ENCODE measurements around the gene SMIM44.

The SMIM44 gene

DNA sequence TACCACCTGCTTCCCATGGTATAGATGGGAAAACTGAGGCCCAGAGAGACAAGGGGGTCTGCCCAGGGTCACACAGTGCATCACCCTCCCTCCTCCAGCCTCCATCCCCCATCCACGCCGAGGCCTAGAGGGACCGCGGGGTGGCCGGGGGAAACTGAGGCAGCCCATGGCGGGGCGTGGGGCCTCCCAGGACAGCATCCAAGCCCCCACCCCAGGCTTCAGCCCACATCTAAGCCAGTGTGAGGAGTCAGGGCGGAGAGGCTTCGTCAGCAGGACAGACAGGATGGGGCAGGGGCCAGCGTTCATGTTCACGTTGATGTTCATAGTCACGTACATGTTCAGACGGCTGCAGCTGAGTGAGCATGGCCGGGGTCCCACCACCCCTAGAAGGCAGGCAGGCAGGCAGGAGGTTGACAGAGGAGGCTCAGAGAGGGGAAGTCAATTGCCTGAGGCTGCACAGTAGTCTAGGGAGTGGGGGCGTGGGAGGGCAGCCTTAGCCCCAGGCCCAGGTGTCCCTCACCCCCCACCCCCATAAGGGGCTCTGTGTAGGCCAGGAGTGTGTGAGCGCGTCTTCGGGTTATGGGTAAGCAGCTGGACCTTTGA is 26.2 kb downstream of the SMIM44 start:
- peaks cover 20% of the 10 kb centered on the region for H4K20me1 ChIP-seq (ENCODE audit: insufficient read depth, low read length)
- no peak overlapping the region for H3K27ac ChIP-seq (ENCODE audit: low read length)
- no peaks in the 10 kb centered on the region for H3K9me3 ChIP-seq (ENCODE audit: insufficient read depth, low read length)
- H3K36me3 ChIP-seq (replicated peaks; ENCODE audit: low read depth, low read length), result peaks cover 40% of the 10 kb centered on the region
- no peak overlapping the region for H3K4me3 ChIP-seq (ENCODE audit: low read length)
- H2AFZ ChIP-seq (ENCODE audit: low read depth, low read length), result no peak overlapping the region
- H3K9ac ChIP-seq (ENCODE audit: low read length), result no peak overlapping the region
- H3K79me2 ChIP-seq (ENCODE audit: low read length), result no peaks in the 10 kb centered on the region; the same call in 1 of the 2 replicates
- no peak overlapping the region for H3K4me2 ChIP-seq (ENCODE audit: low read length)
- TF ChIP-seq, protein P1, sequence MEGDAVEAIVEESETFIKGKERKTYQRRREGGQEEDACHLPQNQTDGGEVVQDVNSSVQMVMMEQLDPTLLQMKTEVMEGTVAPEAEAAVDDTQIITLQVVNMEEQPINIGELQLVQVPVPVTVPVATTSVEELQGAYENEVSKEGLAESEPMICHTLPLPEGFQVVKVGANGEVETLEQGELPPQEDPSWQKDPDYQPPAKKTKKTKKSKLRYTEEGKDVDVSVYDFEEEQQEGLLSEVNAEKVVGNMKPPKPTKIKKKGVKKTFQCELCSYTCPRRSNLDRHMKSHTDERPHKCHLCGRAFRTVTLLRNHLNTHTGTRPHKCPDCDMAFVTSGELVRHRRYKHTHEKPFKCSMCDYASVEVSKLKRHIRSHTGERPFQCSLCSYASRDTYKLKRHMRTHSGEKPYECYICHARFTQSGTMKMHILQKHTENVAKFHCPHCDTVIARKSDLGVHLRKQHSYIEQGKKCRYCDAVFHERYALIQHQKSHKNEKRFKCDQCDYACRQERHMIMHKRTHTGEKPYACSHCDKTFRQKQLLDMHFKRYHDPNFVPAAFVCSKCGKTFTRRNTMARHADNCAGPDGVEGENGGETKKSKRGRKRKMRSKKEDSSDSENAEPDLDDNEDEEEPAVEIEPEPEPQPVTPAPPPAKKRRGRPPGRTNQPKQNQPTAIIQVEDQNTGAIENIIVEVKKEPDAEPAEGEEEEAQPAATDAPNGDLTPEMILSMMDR (IDR thresholded peaks at IDR 0.05; ENCODE audit: low read depth, low read length), result no peak
- no peak for TF ChIP-seq EZH2phosphoT487 (IDR thresholded peaks at IDR 0.05; ENCODE audit: low read depth)
- no peaks in the 10 kb centered on the region for H3K27me3 ChIP-seq (ENCODE audit: low read depth, low read length)
- H3K4me1 ChIP-seq (ENCODE audit: low read length), result no peaks in the 10 kb centered on the region

DNA sequence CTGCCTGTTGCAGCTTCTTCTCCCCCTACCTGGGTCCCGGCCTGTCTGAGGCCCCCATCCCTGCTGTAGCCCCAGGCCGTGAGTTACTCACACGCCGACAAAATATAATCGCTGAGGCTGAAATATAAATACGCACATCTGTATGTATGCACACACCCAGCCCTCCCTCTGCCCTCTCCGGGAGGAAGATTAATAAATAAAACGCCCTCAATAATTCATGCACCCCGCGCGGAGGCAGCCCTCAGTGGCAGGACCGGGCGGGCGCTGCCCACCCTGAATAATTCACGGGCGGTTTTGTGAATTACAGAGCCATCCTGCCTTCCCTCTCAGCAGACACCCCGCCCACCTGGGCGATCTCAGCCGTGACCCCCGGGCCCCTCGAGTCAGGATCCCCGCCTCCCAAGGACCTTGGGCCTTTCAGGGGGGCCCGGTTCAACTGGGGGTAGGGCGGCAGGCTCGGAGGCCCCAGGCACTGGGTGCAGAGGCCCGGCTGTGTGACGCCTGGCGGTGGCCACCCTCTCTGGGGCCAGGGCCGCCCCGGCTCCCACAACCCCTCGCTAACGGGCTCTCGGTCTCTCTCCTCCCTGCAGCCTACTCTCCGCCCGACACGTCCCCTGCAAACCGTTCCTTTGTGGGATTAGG is 27.2 kb downstream of the SMIM44 start:
- no peaks in the 10 kb centered on the region for H3K4me1 ChIP-seq (ENCODE audit: low read length)
- no peaks in the 10 kb centered on the region for H3K9me3 ChIP-seq (ENCODE audit: insufficient read depth, low read length)
- peaks cover 20% of the 10 kb centered on the region for H4K20me1 ChIP-seq (ENCODE audit: insufficient read depth, low read length)
- H3K27ac ChIP-seq (ENCODE audit: low read length), result no peak overlapping the region
- H3K4me2 ChIP-seq (ENCODE audit: low read length), result no peak overlapping the region
- H3K4me3 ChIP-seq (ENCODE audit: low read length), result no peak overlapping the region
- H3K36me3 ChIP-seq (replicated peaks; ENCODE audit: low read depth, low read length), result peaks cover 40% of the 10 kb centered on the region
- no peak overlapping the region for H2AFZ ChIP-seq (ENCODE audit: low read depth, low read length)
- no peak overlapping the region for H3K9ac ChIP-seq (ENCODE audit: low read length)
- H3K27me3 ChIP-seq (ENCODE audit: low read depth, low read length), result no peaks in the 10 kb centered on the region
- no peaks in the 10 kb centered on the region; the same call in 1 of the 2 replicates for H3K79me2 ChIP-seq (ENCODE audit: low read length)
- TF ChIP-seq, protein P1 (IDR thresholded peaks at IDR 0.05; ENCODE audit: low read depth, low read length), result no peak
- TF ChIP-seq EZH2phosphoT487 (IDR thresholded peaks at IDR 0.05; ENCODE audit: low read depth), result no peak

DNA sequence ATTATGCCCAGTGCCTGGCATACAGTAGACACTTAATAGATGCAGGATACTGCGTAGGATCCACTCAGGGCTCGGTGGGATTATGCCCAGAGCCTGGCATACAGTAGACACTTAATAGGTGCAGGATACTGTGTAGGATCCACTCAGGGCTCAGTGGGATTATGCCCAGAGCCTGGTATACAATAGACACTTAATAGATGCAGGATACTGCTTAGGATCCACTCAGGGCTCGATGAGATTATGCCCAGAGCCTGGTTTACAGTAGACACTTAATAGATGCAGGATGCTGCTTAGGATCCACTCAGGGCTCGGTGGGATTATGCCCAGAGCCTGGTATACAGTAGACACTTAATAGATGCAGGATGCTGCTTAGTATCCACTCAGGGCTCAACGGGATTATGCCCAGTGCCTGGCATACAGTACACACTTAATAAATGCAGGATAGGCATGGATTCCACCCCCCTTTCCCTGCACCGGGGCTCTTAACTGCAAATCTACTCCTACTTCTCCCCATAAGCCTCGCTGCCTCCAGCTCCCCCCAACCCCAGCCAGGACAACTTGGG is 27.8 kb downstream of the SMIM44 start:
- Histone ChIP-seq H3K27ac (ENCODE audit: low read length) (no peak overlapping the region), H3K4me2 (ENCODE audit: low read length) (no peak overlapping the region), H3K9ac (ENCODE audit: low read length) (no peak overlapping the region), H2AFZ (ENCODE audit: low read depth, low read length) (no peak overlapping the region), H3K4me1 (ENCODE audit: low read length) (no peaks in the 10 kb centered on the region), H4K20me1 (ENCODE audit: insufficient read depth, low read length) (peaks cover 20% of the 10 kb centered on the region), H3K4me3 (ENCODE audit: low read length) (no peak overlapping the region), H3K27me3 (ENCODE audit: low read depth, low read length) (no peaks in the 10 kb centered on the region), H3K9me3 (ENCODE audit: insufficient read depth, low read length) (no peaks in the 10 kb centered on the region), H3K79me2 (ENCODE audit: low read length) (no peaks in the 10 kb centered on the region; the same call in 1 of the 2 replicates), H3K36me3 (replicated peaks; ENCODE audit: low read depth, low read length) (peaks cover 46% of the 10 kb centered on the region)
- TF ChIP-seq, protein P1 (IDR thresholded peaks at IDR 0.05; ENCODE audit: low read depth, low read length), result no peak
- no peak for TF ChIP-seq EZH2phosphoT487 (IDR thresholded peaks at IDR 0.05; ENCODE audit: low read depth)

DNA sequence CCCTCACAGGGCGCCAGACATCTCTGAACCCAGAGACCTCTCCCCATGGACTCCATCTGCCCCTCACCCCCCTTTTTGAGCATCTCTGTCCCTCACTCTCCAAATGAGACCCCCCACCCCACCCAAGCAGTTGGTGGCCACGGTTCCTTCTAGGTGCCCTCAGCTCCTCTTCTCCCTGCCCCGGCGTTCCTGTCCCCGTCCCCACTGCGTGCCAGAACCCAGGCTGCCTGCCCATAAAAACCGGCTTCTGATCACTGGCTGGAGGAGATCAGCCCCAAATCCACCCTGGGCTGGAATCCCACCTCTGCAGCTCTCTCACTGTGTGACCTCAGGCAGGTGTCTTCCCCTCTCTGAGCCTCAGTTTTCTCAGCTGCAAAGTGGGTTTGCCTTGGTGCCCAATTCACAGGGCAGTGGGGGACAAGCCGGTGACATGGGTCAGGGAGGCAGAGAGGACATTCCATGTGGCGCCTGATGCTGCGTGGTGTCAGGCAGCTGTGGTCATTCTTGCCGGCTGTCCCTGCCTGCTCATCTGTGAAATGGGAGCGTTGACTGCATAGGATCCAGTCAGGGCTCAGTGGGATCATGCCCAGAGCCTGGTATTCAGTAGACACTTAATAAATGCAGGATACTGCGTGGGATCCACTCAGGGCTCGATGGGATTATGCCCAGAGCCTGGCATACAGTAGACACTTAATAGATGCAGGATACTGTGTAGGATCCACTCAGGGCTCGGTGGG is 28.4 kb downstream of the SMIM44 start:
- Histone ChIP-seq H3K27ac (ENCODE audit: low read length) (no peak overlapping the region), H3K79me2 (ENCODE audit: low read length) (no peaks in the 10 kb centered on the region; the same call in 1 of the 2 replicates), H3K4me2 (ENCODE audit: low read length) (no peak overlapping the region), H4K20me1 (ENCODE audit: insufficient read depth, low read length) (peaks cover 17% of the 10 kb centered on the region), H3K27me3 (ENCODE audit: low read depth, low read length) (no peaks in the 10 kb centered on the region), H3K36me3 (replicated peaks; ENCODE audit: low read depth, low read length) (peaks cover 41% of the 10 kb centered on the region), H2AFZ (ENCODE audit: low read depth, low read length) (no peak overlapping the region), H3K9ac (ENCODE audit: low read length) (no peak overlapping the region), H3K4me3 (ENCODE audit: low read length) (no peak overlapping the region), H3K9me3 (ENCODE audit: insufficient read depth, low read length) (no peaks in the 10 kb centered on the region), H3K4me1 (ENCODE audit: low read length) (no peaks in the 10 kb centered on the region)
- no peak for TF ChIP-seq EZH2phosphoT487 (IDR thresholded peaks at IDR 0.05; ENCODE audit: low read depth)
- TF ChIP-seq, protein P1 (IDR thresholded peaks at IDR 0.05; ENCODE audit: low read depth, low read length), result no peak
